ENCODE measurements around the gene TNS1.

DNA sequence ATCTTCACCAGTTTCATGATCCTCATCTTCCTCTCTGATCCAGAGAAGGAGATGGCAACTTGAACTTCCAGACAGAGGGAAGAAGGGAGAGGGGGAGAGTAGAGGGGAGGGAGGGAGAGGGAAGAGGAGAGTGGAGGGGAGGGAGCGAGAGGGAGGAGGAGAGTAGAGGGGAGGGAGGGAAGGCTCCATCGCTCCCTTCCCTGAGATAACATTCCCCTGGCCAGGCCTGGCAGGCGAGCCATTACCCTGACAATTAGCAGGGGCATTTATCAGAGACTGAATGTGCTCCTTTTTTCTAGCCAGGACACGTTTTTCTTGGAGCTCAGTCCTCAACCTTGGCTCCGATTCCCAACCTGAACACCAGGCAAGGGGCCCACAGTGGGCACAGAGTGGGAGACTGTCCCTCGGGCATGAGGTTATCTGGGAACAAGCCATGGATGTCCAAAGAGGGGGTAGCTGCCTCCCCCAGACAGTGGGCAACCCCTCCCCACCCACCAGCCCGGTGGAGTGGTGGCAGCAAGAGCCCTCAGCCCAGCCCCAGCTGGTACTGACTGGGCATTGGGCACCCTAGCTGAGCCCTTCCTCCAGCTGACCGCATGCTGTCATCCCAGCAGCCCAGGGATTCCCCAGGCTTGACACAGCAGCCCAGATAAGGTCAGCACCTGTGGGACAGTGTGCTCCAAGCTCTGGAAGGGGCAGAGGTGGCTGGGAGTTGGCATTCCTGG lies 81.8 kb downstream of the TNS1 start:
- TF ChIP-seq, protein P1, sequence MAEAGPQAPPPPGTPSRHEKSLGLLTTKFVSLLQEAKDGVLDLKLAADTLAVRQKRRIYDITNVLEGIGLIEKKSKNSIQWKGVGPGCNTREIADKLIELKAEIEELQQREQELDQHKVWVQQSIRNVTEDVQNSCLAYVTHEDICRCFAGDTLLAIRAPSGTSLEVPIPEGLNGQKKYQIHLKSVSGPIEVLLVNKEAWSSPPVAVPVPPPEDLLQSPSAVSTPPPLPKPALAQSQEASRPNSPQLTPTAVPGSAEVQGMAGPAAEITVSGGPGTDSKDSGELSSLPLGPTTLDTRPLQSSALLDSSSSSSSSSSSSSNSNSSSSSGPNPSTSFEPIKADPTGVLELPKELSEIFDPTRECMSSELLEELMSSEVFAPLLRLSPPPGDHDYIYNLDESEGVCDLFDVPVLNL (IDR thresholded peaks at IDR 0.05; ENCODE audit: low read depth, low read length), result no peak
- no peak for TF ChIP-seq SKIL (IDR thresholded peaks at IDR 0.05; ENCODE audit: low read depth, poor library complexity, severe bottlenecking)
- TF ChIP-seq CHD4 (IDR thresholded peaks at IDR 0.05), result no peak
- TF ChIP-seq REST (IDR thresholded peaks at IDR 0.05; ENCODE audit: low read depth, low read length), result no peak
- TF ChIP-seq EZH2 (IDR thresholded peaks at IDR 0.05; ENCODE audit: borderline replicate concordance, control insufficient read depth, low read depth, low read length), result no peak
- no peak for TF ChIP-seq RAD21 (IDR thresholded peaks at IDR 0.05; ENCODE audit: insufficient read depth, low read depth, low read length)
- TF ChIP-seq, protein P2, sequence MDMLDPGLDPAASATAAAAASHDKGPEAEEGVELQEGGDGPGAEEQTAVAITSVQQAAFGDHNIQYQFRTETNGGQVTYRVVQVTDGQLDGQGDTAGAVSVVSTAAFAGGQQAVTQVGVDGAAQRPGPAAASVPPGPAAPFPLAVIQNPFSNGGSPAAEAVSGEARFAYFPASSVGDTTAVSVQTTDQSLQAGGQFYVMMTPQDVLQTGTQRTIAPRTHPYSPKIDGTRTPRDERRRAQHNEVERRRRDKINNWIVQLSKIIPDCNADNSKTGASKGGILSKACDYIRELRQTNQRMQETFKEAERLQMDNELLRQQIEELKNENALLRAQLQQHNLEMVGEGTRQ (IDR thresholded peaks at IDR 0.05; ENCODE audit: borderline replicate concordance, low read depth, low read length), result no peak
